Stromal cell of bone marrow (primary cell): ENCODE results near the gene EBF4.
"Not testable (repeated sequence)": the region's sequence is repeated elsewhere in the genome, so short reads cannot be mapped to it uniquely, and the experiment has no call there.

Experiments
- DNase-seq: peaks from one replicate; pipeline ENCODE4 v3.0.0-alpha.2; 2012; ENCODE audit warnings: low read depth

EBF4 gene

GRCh38 chr20:2672446-2672845 lies 20.1 kb upstream of the EBF4 start:
- no peak for DNase-seq

- DNase-seq, result no peak
Observed at GRCh38 chr20:2673453-2673852, 19.1 kb upstream of the EBF4 start.

GRCh38 chr20:2680046-2680445 lies 12.5 kb upstream of the EBF4 start:
- DNase-seq, result no peak

- not testable (repeated sequence) for DNase-seq
Observed at GRCh38 chr20:2682040-2682439, 10.5 kb upstream of the EBF4 start.

- DNase-seq, result not testable (repeated sequence)
Observed at GRCh38 chr20:2684817-2685216, 7.8 kb upstream of the EBF4 start.

- no peak for DNase-seq
Observed at GRCh38 chr20:2687514-2687913, 5.1 kb upstream of the EBF4 start.

GRCh38 chr20:2688041-2688591 lies 4.5 kb upstream of the EBF4 start:
- no peak for DNase-seq

- DNase-seq, result no peak
Observed at GRCh38 chr20:2690213-2690612, 2.4 kb upstream of the EBF4 start.

- DNase-seq, result no peak
Observed at GRCh38 chr20:2690718-2691117, 1.9 kb upstream of the EBF4 start.

GRCh38 chr20:2691127-2691526 lies 1.5 kb upstream of the EBF4 start:
- DNase-seq, result no peak

- no peak for DNase-seq
Observed at GRCh38 chr20:2691663-2692035, 931 bp upstream of the EBF4 start.

GRCh38 chr20:2692886-2693285 lies 306 bp downstream of the EBF4 start:
- no peak for DNase-seq

- DNase-seq, result no peak
Observed at GRCh38 chr20:2693286-2694007, 867 bp downstream of the EBF4 start.

- no peak for DNase-seq
Observed at GRCh38 chr20:2694008-2694471, 1.5 kb downstream of the EBF4 start.

GRCh38 chr20:2694519-2694918 lies 1.9 kb downstream of the EBF4 start:
- DNase-seq, result no peak

GRCh38 chr20:2695206-2695983 lies 2.8 kb downstream of the EBF4 start:
- DNase-seq, result no peak

GRCh38 chr20:2695984-2696525 lies 3.5 kb downstream of the EBF4 start:
- DNase-seq, result not testable (repeated sequence)

- DNase-seq, result no peak
Observed at GRCh38 chr20:2696646-2697045, 4.1 kb downstream of the EBF4 start.

- no peak for DNase-seq
Observed at GRCh38 chr20:2697768-2698167, 5.2 kb downstream of the EBF4 start.

- no peak for DNase-seq
Observed at GRCh38 chr20:2698186-2698817, 5.7 kb downstream of the EBF4 start.

- DNase-seq, result no peak
Observed at GRCh38 chr20:2698912-2699311, 6.3 kb downstream of the EBF4 start.

GRCh38 chr20:2699775-2700413 lies 7.3 kb downstream of the EBF4 start:
- no peak for DNase-seq
